NOMO-1 treated with DMSO at 0.1 percent for 48 hours (cell line): Measurements from ENCODE around the gene SYT9.

Experiments used
- DNase-seq: peaks from one replicate; lab custom pipeline; 2025; ENCODE audit not compliant: unreplicated experiment; lab: John Stamatoyannopoulos, UW

The SYT9 gene

GRCh38 chr11:7251836-7252682 lies at the start of gene SYT9:
Gene SYT9 (plus strand): TSS chr11:7251904. CDS start chr11:7252187, 283 bp downstream.
- DNase-seq = no peak

- DNase-seq = no peak
Measured at GRCh38 chr11:7202412-7202811, 49.3 kb upstream of the SYT9 start.

GRCh38 chr11:7204778-7205177 lies 46.9 kb upstream of the SYT9 start:
- DNase-seq = no peak

- no peak for DNase-seq
Measured at GRCh38 chr11:7208391-7208790, 43.3 kb upstream of the SYT9 start.

- no peak for DNase-seq
Measured at GRCh38 chr11:7219491-7219890, 32.2 kb upstream of the SYT9 start.

GRCh38 chr11:7220636-7221035 lies 31.1 kb upstream of the SYT9 start:
- no peak for DNase-seq

GRCh38 chr11:7222619-7223018 lies 29.1 kb upstream of the SYT9 start:
- no peak for DNase-seq

GRCh38 chr11:7239877-7240276 lies 11.8 kb upstream of the SYT9 start:
- no peak for DNase-seq

- no peak for DNase-seq
Measured at GRCh38 chr11:7245341-7245740, 6.4 kb upstream of the SYT9 start.

GRCh38 chr11:7246179-7246578 lies 5.5 kb upstream of the SYT9 start:
- DNase-seq = no peak

- no peak for DNase-seq
Measured at GRCh38 chr11:7250166-7250565, 1.5 kb upstream of the SYT9 start.

- DNase-seq = no peak
Measured at GRCh38 chr11:7251487-7251835, 243 bp upstream of the SYT9 start.

GRCh38 chr11:7252683-7253213 lies 1.0 kb downstream of the SYT9 start:
- no peak for DNase-seq

GRCh38 chr11:7253800-7254199 lies 2.1 kb downstream of the SYT9 start:
- no peak for DNase-seq

GRCh38 chr11:7254731-7255291 lies 3.1 kb downstream of the SYT9 start:
- DNase-seq = no peak

GRCh38 chr11:7256943-7257342 lies 5.2 kb downstream of the SYT9 start:
- DNase-seq = no peak

GRCh38 chr11:7257724-7258123 lies 6.0 kb downstream of the SYT9 start:
- no peak for DNase-seq

- DNase-seq = no peak
Measured at GRCh38 chr11:7261578-7261977, 9.9 kb downstream of the SYT9 start.

GRCh38 chr11:7262672-7263071 lies 11.0 kb downstream of the SYT9 start:
- DNase-seq = no peak

GRCh38 chr11:7263842-7264241 lies 12.1 kb downstream of the SYT9 start:
- DNase-seq = no peak

- no peak for DNase-seq
Measured at GRCh38 chr11:7268758-7269157, 17.1 kb downstream of the SYT9 start.

GRCh38 chr11:7270233-7270865 lies 18.6 kb downstream of the SYT9 start:
- no peak for DNase-seq
